Transverse colon (tissue), 4 donors: Measurements from ENCODE around the gene OR10T2.

ENCODE experiments used
- CTCF ChIP-seq, 5 experiments: fragments of 200-600 bp in 3 of 5; fragments of 450-650 bp in 2 of 5; sonication (generic) in 3 of 5; IDR thresholded peaks; 1 replicate in 2 of 5; 2 replicates in 3 of 5; pipeline ENCODE4 v1.5.1; 2016 to 2017; ENCODE audit warnings: antibody characterized with exemption in 5 of 5, inconsistent platforms in 3 of 5, mild to moderate bottlenecking in 2 of 5, moderate library complexity in 1 of 5
- POLR2AphosphoS5 ChIP-seq, 3 donors: sonication (generic); formaldehyde crosslinking; IDR thresholded peaks; one replicate each; pipeline ENCODE4 v1.6.1; 2016; ENCODE audit warnings: antibody characterized with exemption in 3 of 3

GRCh38 chr1:158390331-158390730 lies 8.9 kb downstream of the OR10T2 start:
- no peak for TF ChIP-seq CTCF (IDR thresholded peaks at IDR 0.05)
- no peak for TF ChIP-seq POLR2AphosphoS5 (IDR thresholded peaks at IDR 0.05)
